HCT116 (cell line): ENCODE measurements around the gene CD248. TPM values are rescaled to one million over a fixed set of nuclear protein-coding genes. Genes with fewer than 3 reads are reported as not detected.

Experiments
- ATAC-seq: fragments of 200-7000 bp; cut with Tn5 transposase; 2 replicates; pipeline ENCODE4 v1.9.1; 2020; ENCODE audit warnings: mild to moderate bottlenecking, moderate library complexity
- BruUV-seq: library from RNA; stranded (reverse); fragments of 400-500 nt; replicated peaks from 2 replicates; lab custom pipeline; 2021; lab: Mats Ljungman, UMichigan
- CTCF ChIA-PET: fragments of 300-600 bp; sonication (Branson Sonifier 250); formaldehyde crosslinking; loops from one replicate; lab custom pipeline; 2021; ENCODE audit warnings: antibody characterized with exemption; lab: Charles Lee
- POLR2A ChIA-PET: fragments of 300-600, 350-600 bp; sonication (Branson Sonifier 250); formaldehyde crosslinking; loops from one replicate; lab custom pipeline; 2021; ENCODE audit warnings: antibody characterized with exemption; lab: Charles Lee
- RAD21 ChIA-PET, 2 experiments: fragments of 300-600 bp; sonication (Branson Sonifier 250); formaldehyde crosslinking; loops; one replicate each; lab custom pipeline; 2023; ENCODE audit warnings: low total read pairs in 2 of 2; ENCODE audit not compliant: uncharacterized antibody in 2 of 2, unreplicated experiment in 2 of 2, low non-redundant PET in 1 of 2; lab: Charles Lee
- DNase-seq: peaks from one replicate; pipeline ENCODE4 v3.0.0-alpha.2; 2010; ENCODE audit warnings: low read depth, low spot score
- H2AFZ ChIP-seq: fragments of 200-600 bp; shearing (Covaris generic), sonication (generic); 2 replicates; pipeline ENCODE4 v1.6.1; 2017; ENCODE audit warnings: low read depth, mixed run types, mixed read lengths, antibody characterized with exemption, low read length; ENCODE audit not compliant: poor library complexity, severe bottlenecking
- H3K27ac ChIP-seq: 2 replicates; pipeline ENCODE4 v1.5.1; 2012; ENCODE audit warnings: low read depth, low read length
- H3K27me3 ChIP-seq: fragments of 200-600 bp; sonication (generic); 2 replicates; pipeline ENCODE4 v1.6.1; 2016; ENCODE audit warnings: mixed run types, low read length, mixed read lengths; ENCODE audit not compliant: insufficient read depth
- H3K36me3 ChIP-seq, 2 experiments: fragments of 200-500 bp in 1 of 2; fragments of 200-600 bp in 1 of 2; sonication (Bioruptor generic) in 1 of 2; sonication (generic) in 1 of 2; 2 replicates each; pipeline versions ENCODE4 v1.5.1 to v1.6.1; 2014 to 2016; ENCODE audit warnings: low read length in 2 of 2, inconsistent platforms in 1 of 2, mixed read lengths in 1 of 2, mixed run types in 1 of 2; ENCODE audit not compliant: insufficient read depth in 2 of 2, control insufficient read depth in 1 of 2
- H3K4me1 ChIP-seq, 2 experiments: fragments of 200-600 bp in 1 of 2; sonication (generic) in 1 of 2; 2 replicates each; pipeline versions ENCODE4 v1.5.1 to v1.6.1; 2012 to 2017; ENCODE audit warnings: low read length in 2 of 2, inconsistent platforms in 1 of 2, mild to moderate bottlenecking in 1 of 2, mixed read lengths in 1 of 2, mixed run types in 1 of 2, moderate library complexity in 1 of 2; ENCODE audit not compliant: insufficient read depth in 2 of 2, control insufficient read depth in 1 of 2
- H3K4me2 ChIP-seq: fragments of 200-600 bp; sonication (generic); 2 replicates; pipeline ENCODE4 v1.6.1; 2017; ENCODE audit warnings: mixed run types, low read length, mixed read lengths
- H3K4me3 ChIP-seq, 2 experiments: fragments of 200-600 bp in 1 of 2; sonication (generic) in 1 of 2; replicated peaks in 1 of 2; 2 replicates each; pipeline ENCODE4 v1.5.1; 2011 to 2016; ENCODE audit warnings: low read length in 2 of 2, control low read depth in 1 of 2, low read depth in 1 of 2, mild to moderate bottlenecking in 1 of 2, mixed read lengths in 1 of 2, mixed run types in 1 of 2
- H3K79me2 ChIP-seq: fragments of 200-600 bp; sonication (generic); 2 replicates; pipeline ENCODE4 v1.6.1; 2017; ENCODE audit warnings: mild to moderate bottlenecking, mixed run types, low read length, moderate library complexity, mixed read lengths; ENCODE audit not compliant: insufficient read depth
- H3K9ac ChIP-seq: fragments of 200-600 bp; sonication (generic); 2 replicates; pipeline ENCODE4 v1.6.1; 2016; ENCODE audit warnings: low read length, mixed read lengths
- H3K9me2 ChIP-seq: fragments of 200-600 bp; sonication (generic), shearing (Covaris generic); 2 replicates; pipeline ENCODE4 v1.6.1; 2017; ENCODE audit warnings: mixed run types, mild to moderate bottlenecking, moderate library complexity; ENCODE audit not compliant: insufficient read depth
- H3K9me3 ChIP-seq, 2 experiments: fragments of 200-500 bp in 1 of 2; fragments of 200-600 bp in 1 of 2; sonication (Bioruptor generic) in 1 of 2; sonication (generic) in 1 of 2; 2 replicates each; pipeline ENCODE4 v1.6.1; 2014 to 2017; ENCODE audit warnings: low read length in 2 of 2, mixed read lengths in 2 of 2, inconsistent platforms in 1 of 2, low read depth in 1 of 2, mild to moderate bottlenecking in 1 of 2, mixed run types in 1 of 2, moderate library complexity in 1 of 2; ENCODE audit not compliant: control insufficient read depth in 1 of 2, insufficient read depth in 1 of 2
- H4K20me1 ChIP-seq: fragments of 200-600 bp; sonication (generic), shearing (Covaris generic); 2 replicates; pipeline ENCODE4 v1.6.1; 2017; ENCODE audit warnings: mixed run types, mild to moderate bottlenecking, moderate library complexity; ENCODE audit not compliant: insufficient read depth
- CEBPB ChIP-seq: IDR thresholded peaks from 2 replicates; pipeline ENCODE4 v1.6.1; 2012; ENCODE audit warnings: low read depth
- EGR1 ChIP-seq: IDR thresholded peaks from 2 replicates; pipeline ENCODE4 v1.6.1; 2012; ENCODE audit warnings: low read depth
- EZH2 ChIP-seq: fragments of 200-600 bp; sonication (generic); IDR thresholded peaks from 2 replicates; pipeline ENCODE4 v1.6.1; 2017; ENCODE audit warnings: antibody characterized with exemption, mixed run types
- EZH2phosphoT487 ChIP-seq: fragments of 200-600 bp; IDR thresholded peaks from 2 replicates; pipeline ENCODE4 v1.6.1; 2018; ENCODE audit warnings: antibody characterized with exemption, borderline replicate concordance
- FOSL1 ChIP-seq: IDR thresholded peaks from 2 replicates; pipeline ENCODE4 v1.6.1; 2012; ENCODE audit warnings: low read depth
- JUND ChIP-seq: IDR thresholded peaks from 2 replicates; pipeline ENCODE4 v1.6.1; 2012
- POLR2A ChIP-seq: IDR thresholded peaks from 2 replicates; pipeline ENCODE4 v1.7.0; 2011; ENCODE audit warnings: borderline replicate concordance; ENCODE audit not compliant: insufficient read depth, insufficient read length; ENCODE audit errors: extremely low read depth
- RAD21 ChIP-seq: IDR thresholded peaks from 2 replicates; pipeline ENCODE4 v1.6.1; 2012; ENCODE audit warnings: low read depth, mild to moderate bottlenecking
- SIN3A ChIP-seq: IDR thresholded peaks from 2 replicates; pipeline ENCODE4 v1.6.1; 2012; ENCODE audit warnings: low read depth
- SP1 ChIP-seq: IDR thresholded peaks from 2 replicates; pipeline ENCODE4 v1.6.1; 2012; ENCODE audit warnings: low read depth
- SRF ChIP-seq: IDR thresholded peaks from 2 replicates; pipeline ENCODE4 v1.6.1; 2012; ENCODE audit warnings: low read depth
- TCF7L2 ChIP-seq: IDR thresholded peaks from 2 replicates; pipeline ENCODE4 v1.7.0; 2011; ENCODE audit warnings: borderline replicate concordance, inconsistent platforms; ENCODE audit not compliant: insufficient read depth, insufficient read length; ENCODE audit errors: extremely low read depth
- ZNF274 ChIP-seq: fragments of 200-500 bp; sonication (Bioruptor generic); IDR thresholded peaks from 2 replicates; pipeline ENCODE4 v1.6.1; 2014; ENCODE audit warnings: mild to moderate bottlenecking, low read depth, low read length, inconsistent platforms
- intact Hi-C: fragments of 100-400 bp; cut with micrococcal nuclease; formaldehyde crosslinking; loops from 2 replicates; pipeline ENCODE4 v1.10.0; 2022
- total RNA-seq: library from RNA; stranded (reverse); gene quantifications from one replicate; pipeline ENCODE4 v1.2.1, GENCODE V29; 2021; ENCODE audit not compliant: unreplicated experiment
- TF ChIP-seq, protein P1 (sequence below): IDR thresholded peaks from 2 replicates; pipeline ENCODE4 v1.6.1; 2012
- TF ChIP-seq, protein P2 (sequence below), 3 experiments: fragments of 200-600 bp in 1 of 3; sonication (generic) in 1 of 3; IDR thresholded peaks in 2 of 3; conservative IDR thresholded peaks in 1 of 3; 2 replicates each; pipeline ENCODE4 v1.5.1; 2012 to 2017; ENCODE audit warnings: low read depth in 2 of 3, low read length in 2 of 3, antibody characterized with exemption in 1 of 3, borderline replicate concordance in 1 of 3, control low read depth in 1 of 3, mild to moderate bottlenecking in 1 of 3, mixed read lengths in 1 of 3, mixed run types in 1 of 3, moderate library complexity in 1 of 3; ENCODE audit not compliant: insufficient read depth in 1 of 3
- TF ChIP-seq, protein P3 (sequence below): IDR thresholded peaks from 2 replicates; pipeline ENCODE4 v1.6.1; 2012; ENCODE audit warnings: low read depth
- TF ChIP-seq, protein P4 (sequence below): IDR thresholded peaks from 2 replicates; pipeline ENCODE4 v1.6.1; 2012

CD248 gene
- total RNA-seq, 1 experiment from 2014 or later, result 0.32 TPM

DNA sequence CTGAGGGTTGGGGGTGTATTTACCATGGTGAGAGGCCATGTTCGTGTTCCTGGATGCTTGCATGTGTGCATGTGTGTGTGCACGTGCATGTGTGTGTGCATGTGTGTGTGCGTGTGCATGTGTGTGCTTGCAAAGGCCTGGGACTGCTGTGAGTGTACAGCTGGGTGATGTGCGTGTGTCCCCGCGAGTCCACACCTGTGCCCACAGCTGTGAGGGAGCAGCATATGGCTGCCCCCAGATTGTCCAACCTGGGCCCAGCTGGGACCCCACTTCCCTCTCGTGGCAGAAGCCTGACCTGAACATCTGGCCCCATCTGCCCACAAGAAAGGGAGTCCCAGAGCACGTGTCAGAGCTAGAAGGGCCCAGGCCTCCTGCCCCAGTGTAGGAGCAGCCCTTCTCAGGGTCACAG lies 8.4 kb upstream of the CD248 start:
- H3K27ac ChIP-seq, result no peak overlapping the region
- no peaks in the 10 kb centered on the region for H4K20me1 ChIP-seq
- TF ChIP-seq TCF7L2 (no peak), ZNF274 (no peak), POLR2A (no peak), RAD21 (no peak), SP1 (no peak), EZH2phosphoT487 (no peak), SRF (no peak), EZH2 (no peak), SIN3A (no peak), CEBPB (no peak), FOSL1 (no peak), JUND (no peak), EGR1 (no peak)
- TF ChIP-seq, protein P1, sequence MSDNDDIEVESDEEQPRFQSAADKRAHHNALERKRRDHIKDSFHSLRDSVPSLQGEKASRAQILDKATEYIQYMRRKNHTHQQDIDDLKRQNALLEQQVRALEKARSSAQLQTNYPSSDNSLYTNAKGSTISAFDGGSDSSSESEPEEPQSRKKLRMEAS, result no peak
- TF ChIP-seq, protein P2, sequence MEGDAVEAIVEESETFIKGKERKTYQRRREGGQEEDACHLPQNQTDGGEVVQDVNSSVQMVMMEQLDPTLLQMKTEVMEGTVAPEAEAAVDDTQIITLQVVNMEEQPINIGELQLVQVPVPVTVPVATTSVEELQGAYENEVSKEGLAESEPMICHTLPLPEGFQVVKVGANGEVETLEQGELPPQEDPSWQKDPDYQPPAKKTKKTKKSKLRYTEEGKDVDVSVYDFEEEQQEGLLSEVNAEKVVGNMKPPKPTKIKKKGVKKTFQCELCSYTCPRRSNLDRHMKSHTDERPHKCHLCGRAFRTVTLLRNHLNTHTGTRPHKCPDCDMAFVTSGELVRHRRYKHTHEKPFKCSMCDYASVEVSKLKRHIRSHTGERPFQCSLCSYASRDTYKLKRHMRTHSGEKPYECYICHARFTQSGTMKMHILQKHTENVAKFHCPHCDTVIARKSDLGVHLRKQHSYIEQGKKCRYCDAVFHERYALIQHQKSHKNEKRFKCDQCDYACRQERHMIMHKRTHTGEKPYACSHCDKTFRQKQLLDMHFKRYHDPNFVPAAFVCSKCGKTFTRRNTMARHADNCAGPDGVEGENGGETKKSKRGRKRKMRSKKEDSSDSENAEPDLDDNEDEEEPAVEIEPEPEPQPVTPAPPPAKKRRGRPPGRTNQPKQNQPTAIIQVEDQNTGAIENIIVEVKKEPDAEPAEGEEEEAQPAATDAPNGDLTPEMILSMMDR (IDR thresholded peaks at IDR 0.05 in 2 of 3, conservative IDR thresholded peaks at IDR 0.05 in 1 of 3; ENCODE audit: borderline replicate concordance in 1 of 3, insufficient read depth in 1 of 3, low read depth in 2 of 3, low read length in 2 of 3), result no peak
- TF ChIP-seq, protein P3, sequence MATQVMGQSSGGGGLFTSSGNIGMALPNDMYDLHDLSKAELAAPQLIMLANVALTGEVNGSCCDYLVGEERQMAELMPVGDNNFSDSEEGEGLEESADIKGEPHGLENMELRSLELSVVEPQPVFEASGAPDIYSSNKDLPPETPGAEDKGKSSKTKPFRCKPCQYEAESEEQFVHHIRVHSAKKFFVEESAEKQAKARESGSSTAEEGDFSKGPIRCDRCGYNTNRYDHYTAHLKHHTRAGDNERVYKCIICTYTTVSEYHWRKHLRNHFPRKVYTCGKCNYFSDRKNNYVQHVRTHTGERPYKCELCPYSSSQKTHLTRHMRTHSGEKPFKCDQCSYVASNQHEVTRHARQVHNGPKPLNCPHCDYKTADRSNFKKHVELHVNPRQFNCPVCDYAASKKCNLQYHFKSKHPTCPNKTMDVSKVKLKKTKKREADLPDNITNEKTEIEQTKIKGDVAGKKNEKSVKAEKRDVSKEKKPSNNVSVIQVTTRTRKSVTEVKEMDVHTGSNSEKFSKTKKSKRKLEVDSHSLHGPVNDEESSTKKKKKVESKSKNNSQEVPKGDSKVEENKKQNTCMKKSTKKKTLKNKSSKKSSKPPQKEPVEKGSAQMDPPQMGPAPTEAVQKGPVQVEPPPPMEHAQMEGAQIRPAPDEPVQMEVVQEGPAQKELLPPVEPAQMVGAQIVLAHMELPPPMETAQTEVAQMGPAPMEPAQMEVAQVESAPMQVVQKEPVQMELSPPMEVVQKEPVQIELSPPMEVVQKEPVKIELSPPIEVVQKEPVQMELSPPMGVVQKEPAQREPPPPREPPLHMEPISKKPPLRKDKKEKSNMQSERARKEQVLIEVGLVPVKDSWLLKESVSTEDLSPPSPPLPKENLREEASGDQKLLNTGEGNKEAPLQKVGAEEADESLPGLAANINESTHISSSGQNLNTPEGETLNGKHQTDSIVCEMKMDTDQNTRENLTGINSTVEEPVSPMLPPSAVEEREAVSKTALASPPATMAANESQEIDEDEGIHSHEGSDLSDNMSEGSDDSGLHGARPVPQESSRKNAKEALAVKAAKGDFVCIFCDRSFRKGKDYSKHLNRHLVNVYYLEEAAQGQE, result no peak
- TF ChIP-seq, protein P4, sequence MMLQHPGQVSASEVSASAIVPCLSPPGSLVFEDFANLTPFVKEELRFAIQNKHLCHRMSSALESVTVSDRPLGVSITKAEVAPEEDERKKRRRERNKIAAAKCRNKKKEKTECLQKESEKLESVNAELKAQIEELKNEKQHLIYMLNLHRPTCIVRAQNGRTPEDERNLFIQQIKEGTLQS, result no peak
- DNase-seq, result no peak
- CTCF ChIA-PET, result interaction anchor here (2.1 kb wide), 1 partner anchor 13 kb away, joined by 9 read pairs; no protein-coding TSS in a partner anchor
- H3K27me3 ChIP-seq, result no peaks in the 10 kb centered on the region
- no peak overlapping the region for H3K4me3 ChIP-seq
- H3K79me2 ChIP-seq, result no peaks in the 10 kb centered on the region
- no TSS peak for BruUV-seq
- POLR2A ChIA-PET, result no interaction called here
- H3K4me2 ChIP-seq, result peak overlapping the region; percentile 46; the same call in 1 of the 2 replicates
- H3K9ac ChIP-seq, result 0 out of 2 replicates have a peak overlapping the region, but pooled peaks have one; percentile 11
- RAD21 ChIA-PET, result no interaction called here
- no peak overlapping the region for H2AFZ ChIP-seq
- intact Hi-C loops, result no loop called here
- peaks cover 17 to 56% of the 10 kb centered on the region in 2 experiments for H3K4me1 ChIP-seq
- no peaks in the 10 kb centered on the region for H3K9me3 ChIP-seq
- ATAC-seq, result no peak
- no peaks in the 10 kb centered on the region for H3K36me3 ChIP-seq
- no peaks in the 10 kb centered on the region for H3K9me2 ChIP-seq
